ENCODE data around the gene MYBBP1A. TPM values are rescaled to one million over a fixed set of nuclear protein-coding genes. Genes with fewer than 3 reads are reported as not detected.

MYBBP1A gene
- total and polyA plus RNA-seq, 2 of the 4 experiments (the other 2 are of a cell fraction) = 22.6 to 45.9 TPM

DNA sequence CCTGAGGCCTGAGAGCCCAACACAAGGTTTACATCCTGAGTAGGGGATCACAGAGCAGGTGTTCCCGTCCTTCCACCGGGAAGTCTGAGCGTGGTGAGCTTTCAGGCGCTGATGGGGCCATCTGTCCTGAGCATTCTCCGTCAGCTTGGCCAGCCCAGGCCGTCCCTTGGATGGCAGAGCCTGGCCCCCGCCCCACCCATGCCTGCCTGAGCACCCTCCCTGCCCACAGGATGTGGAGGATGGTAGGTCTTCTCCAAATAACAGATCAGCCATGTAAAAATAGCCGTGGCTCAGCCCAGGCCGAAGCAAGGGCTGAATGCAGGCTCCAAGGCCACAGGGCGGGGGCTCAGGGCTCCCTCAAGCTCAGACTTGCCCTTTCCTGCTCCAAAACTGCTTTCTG lies 36.3 kb downstream of the MYBBP1A start:
- ChIA-PET POLR2A (ENCODE audit: unreplicated experiment) (no interaction called here), CTCF (no interaction called here)
- in situ Hi-C loops (cut with MboI; ENCODE audit: low sequenced_read_pairs) = no loop called here
- no peak overlapping the region for H2BK120ac ChIP-seq (ENCODE audit: low read depth, low read length)
- no peak overlapping the region for H4K8ac ChIP-seq (ENCODE audit: low read depth in 2 of 2, low read length in 2 of 2)
- intact Hi-C loops (cut with micrococcal nuclease) = no loop called here
- H3K4me1 ChIP-seq (ENCODE audit: control insufficient read depth, insufficient read depth, low read length) = peaks cover 6% of the 10 kb centered on the region
- peaks cover 2% of the 10 kb centered on the region; the same call in 1 of the 2 replicates for H3K9me3 ChIP-seq (ENCODE audit: control insufficient read depth, insufficient read depth, low read length)
- 0 out of 2 replicates have a peak, but pooled peaks cover 3% of the 10 kb centered on the region for H3K9me1 ChIP-seq (ENCODE audit: insufficient read depth, low read length)
- H3K79me1 ChIP-seq (ENCODE audit: low read depth in 1 of 2, low read length in 2 of 2) = no peaks in the 10 kb centered on the region
- no peak overlapping the region for H2AFZ ChIP-seq (replicated peaks; ENCODE audit: low read length, poor library complexity)
- BruUV-seq (replicated peaks) = no TSS peak
- H2BK5ac ChIP-seq (ENCODE audit: low read depth, low read length, poor library complexity, severe bottlenecking) = no peak overlapping the region
- dilution Hi-C loops (cut with HindIII; ENCODE audit: low sequenced_read_pairs, unreplicated experiment) = no loop called here
- H4K5ac ChIP-seq (ENCODE audit: low read depth, low read length) = no peak overlapping the region
- no peak overlapping the region for H3K4ac ChIP-seq (ENCODE audit: low read depth, low read length)
- H3K18ac ChIP-seq (ENCODE audit: low read depth, low read length) = no peak overlapping the region
- H2AK5ac ChIP-seq (ENCODE audit: low read depth, low read length) = no peak overlapping the region
- H2BK20ac ChIP-seq (ENCODE audit: low read depth, low read length) = no peak overlapping the region
- H3K23ac ChIP-seq (ENCODE audit: low read depth, low read length) = no peak overlapping the region
- H2AK9ac ChIP-seq (replicated peaks; ENCODE audit: low read depth, low read length, poor library complexity) = no peak overlapping the region
- no peak overlapping the region for H3K4me2 ChIP-seq (ENCODE audit: low read depth, low read length)
- no peak overlapping the region for H3K56ac ChIP-seq (ENCODE audit: extremely low read depth, insufficient read depth, low read length)
- WGBS, 2 experiments (ENCODE audit: extremely low coverage in 2 of 2, insufficient read length in 1 of 2) = 82% methylated on average over 5 of the region's 10 CpGs; no CpG with 5 or more reads in 1 of the 2 experiments
- no peak overlapping the region for H4K91ac ChIP-seq (ENCODE audit: insufficient read depth, low read depth, low read length)
- no peak overlapping the region for H3K9ac ChIP-seq (ENCODE audit: low read depth, low read length)
- DNase-seq (no peak), ATAC-seq (ENCODE audit: low read depth) (no peak)
- H2BK15ac ChIP-seq (ENCODE audit: low read depth, low read length) = no peak overlapping the region
- TF ChIP-seq RAD21 (IDR thresholded peaks at IDR 0.05; ENCODE audit: low read length) (no peak), MAFK (IDR thresholded peaks at IDR 0.05; ENCODE audit: low read depth, low read length) (no peak), RCOR1 (IDR thresholded peaks at IDR 0.05; ENCODE audit: insufficient replicate concordance, low read length) (no peak), MAZ (IDR thresholded peaks at IDR 0.05; ENCODE audit: borderline replicate concordance, low read depth, low read length) (no peak), SMC3 (IDR thresholded peaks at IDR 0.05; ENCODE audit: low read depth, low read length) (no peak), POLR2A (IDR thresholded peaks at IDR 0.05; ENCODE audit: low read depth, low read length) (no peak), RFX5 (IDR thresholded peaks at IDR 0.05; ENCODE audit: low read depth, low read length) (no peak), USF2 (IDR thresholded peaks at IDR 0.05; ENCODE audit: low read depth, low read length) (no peak), BHLHE40 (IDR thresholded peaks at IDR 0.05; ENCODE audit: low read depth, low read length) (no peak), CHD1 (IDR thresholded peaks at IDR 0.05; ENCODE audit: low read depth, low read length) (no peak)
- no peak overlapping the region for H3K27ac ChIP-seq (ENCODE audit: insufficient read depth, low read length)
- no peaks in the 10 kb centered on the region for H3K36me3 ChIP-seq (ENCODE audit: control insufficient read depth, insufficient read depth, low read length)
- H3K4me3 ChIP-seq (ENCODE audit: insufficient read depth, low read depth, low read length) = no peak overlapping the region
- no peaks in the 10 kb centered on the region for H4K20me1 ChIP-seq (ENCODE audit: insufficient read depth, low read length)
- H3K14ac ChIP-seq (replicated peaks; ENCODE audit: low read depth, low read length) = no peak overlapping the region
- no peaks in the 10 kb centered on the region; the same call in 1 of the 2 replicates for H3K27me3 ChIP-seq (ENCODE audit: control insufficient read depth, insufficient read depth, low read length)
